Heart left ventricle (tissue), 13 donors: ENCODE measurements around the gene GOLGA6L9.
"Not testable (repeated sequence)": the region's sequence is repeated elsewhere in the genome, so short reads cannot be mapped to it uniquely, and the experiment has no call there.

Experiments used
- CTCF ChIP-seq, 12 donors: fragments of 200-600 bp; sonication (generic) in 4 of 12; IDR thresholded peaks; one replicate each; pipeline versions ENCODE4 v1.5.0 to v1.8.0; 2018 to 2022; ENCODE audit warnings: antibody characterized with exemption in 12 of 12, mild to moderate bottlenecking in 5 of 12
- POLR2A ChIP-seq, 2 donors: fragments of 450-650 bp; IDR thresholded peaks; one replicate each; pipeline ENCODE4 v1.6.1; 2017; ENCODE audit warnings: antibody characterized with exemption in 2 of 2, mild to moderate bottlenecking in 2 of 2, moderate library complexity in 2 of 2
- donor health status: ischemic (EF 13 %, LVEDD 7.1; RV severe dilation, severe dysfunction).
- donor health status: DM: no; HTN: yes; CAD: no.
- donor health status: DM: no; HTN: no; CAD: no.
- donor health status: ischemic (EF 25% LVEDD 6.9; RV normal size, moderate dysfunction).
- donor health status: ischemic (EF 25% LVEDD 5.7; RV mildly dilated, moderate dysfunction).
- donor health status: ischemic (EF 35%, LVEDD 5.7; RV mildly dilated, moderate dysfunction).
- donor health status: nonischemic (EF 11% LVEDD 7.7; RV severe dilation, severe dysfunction).
- donor health status: DM: yes; HTN: yes; CAD: no.
- donor health status: PGD.
- donor health status: ischemic (EF 29% LVEDD 5.4; RV normal size, mild dysfunction).
- donor health status: nonischemic (EF 23%, LVEDD 6.1; RV moderate dilation, normal function).

- not testable (repeated sequence) for TF ChIP-seq POLR2A, CTCF (IDR thresholded peaks at IDR 0.05)
Measured at GRCh38 chr15:82401918-82402317, 27.7 kb upstream of the GOLGA6L9 start.
